GM18907 (cell line): ENCODE data around the gene ZNF385D.

Experiments used
- ATAC-seq: cut with Tn5 transposase; IDR thresholded peaks from one replicate; pipeline ENCODE4 v1.9.1; 2021; ENCODE audit warnings: mild to moderate bottlenecking, moderate library complexity; ENCODE audit not compliant: unreplicated experiment

ZNF385D gene

GRCh38 chr3:21682206-21682605 is 68.8 kb downstream of the ZNF385D start:
- ATAC-seq, result no peak

GRCh38 chr3:21673393-21673792 is 77.6 kb downstream of the ZNF385D start:
- ATAC-seq, result no peak

GRCh38 chr3:21672303-21672702 is 78.7 kb downstream of the ZNF385D start:
- no peak for ATAC-seq

GRCh38 chr3:21670386-21670785 is 80.6 kb downstream of the ZNF385D start:
- ATAC-seq, result no peak

GRCh38 chr3:21668012-21668411 is 83.0 kb downstream of the ZNF385D start:
- no peak for ATAC-seq

- no peak for ATAC-seq
Measured at GRCh38 chr3:21665444-21666100, 85.4 kb downstream of the ZNF385D start.

- no peak for ATAC-seq
Measured at GRCh38 chr3:21664996-21665395, 86.0 kb downstream of the ZNF385D start.

GRCh38 chr3:21662403-21662802 is 88.6 kb downstream of the ZNF385D start:
- no peak for ATAC-seq

- no peak for ATAC-seq
Measured at GRCh38 chr3:21654662-21655061, 96.3 kb downstream of the ZNF385D start.

- no peak for ATAC-seq
Measured at GRCh38 chr3:21654241-21654640, 96.8 kb downstream of the ZNF385D start.

- ATAC-seq, result no peak
Measured at GRCh38 chr3:21649519-21649918, 101.5 kb downstream of the ZNF385D start.

- ATAC-seq, result no peak
Measured at GRCh38 chr3:21647961-21648360, 103.0 kb downstream of the ZNF385D start.

- no peak for ATAC-seq
Measured at GRCh38 chr3:21645121-21645897, 105.7 kb downstream of the ZNF385D start.

- no peak for ATAC-seq
Measured at GRCh38 chr3:21644268-21644667, 106.7 kb downstream of the ZNF385D start.

GRCh38 chr3:21643752-21644151 is 107.3 kb downstream of the ZNF385D start:
- no peak for ATAC-seq

GRCh38 chr3:21642433-21642832 is 108.6 kb downstream of the ZNF385D start:
- ATAC-seq, result no peak

GRCh38 chr3:21641959-21642358 is 109.1 kb downstream of the ZNF385D start:
- no peak for ATAC-seq

- no peak for ATAC-seq
Measured at GRCh38 chr3:21638488-21638887, 112.5 kb downstream of the ZNF385D start.

GRCh38 chr3:21634112-21634511 is 116.9 kb downstream of the ZNF385D start:
- no peak for ATAC-seq

GRCh38 chr3:21624524-21624923 is 126.5 kb downstream of the ZNF385D start:
- no peak for ATAC-seq

GRCh38 chr3:21621181-21621651 is 129.8 kb downstream of the ZNF385D start:
- no peak for ATAC-seq

GRCh38 chr3:21620511-21621155 is 130.4 kb downstream of the ZNF385D start:
- no peak for ATAC-seq
